Neural cell (in vitro differentiated cells): ENCODE results near the gene MB21D2.

Experiments used
- CTCF ChIP-seq: fragments of 450-650 bp; IDR thresholded peaks from 2 replicates; pipeline ENCODE4 v1.5.1; 2014; ENCODE audit warnings: antibody characterized with exemption, mild to moderate bottlenecking, moderate library complexity; ENCODE audit not compliant: poor library complexity, severe bottlenecking
- EP300 ChIP-seq: fragments of 450-650 bp; conservative IDR thresholded peaks from 2 replicates; pipeline ENCODE4 v1.6.1; 2014; ENCODE audit warnings: antibody characterized with exemption, mild to moderate bottlenecking, moderate library complexity; ENCODE audit not compliant: poor library complexity, severe bottlenecking
- EZH2 ChIP-seq: fragments of 200-600, 300-800 bp; shearing (Covaris generic), sonication (generic); IDR thresholded peaks from 2 replicates; pipeline ENCODE4 v1.6.1; 2014; ENCODE audit warnings: antibody characterized with exemption, low read length, borderline replicate concordance, mild to moderate bottlenecking; ENCODE audit not compliant: insufficient read depth, poor library complexity, severe bottlenecking
- MXI1 ChIP-seq: fragments of 450-650 bp; conservative IDR thresholded peaks from 2 replicates; pipeline ENCODE4 v1.6.1; 2014; ENCODE audit warnings: antibody characterized with exemption, mild to moderate bottlenecking; ENCODE audit not compliant: poor library complexity, severe bottlenecking
- POLR2AphosphoS5 ChIP-seq: IDR thresholded peaks from 2 replicates; pipeline ENCODE4 v1.6.1; 2012
- RAD21 ChIP-seq: fragments of 450-650 bp; conservative IDR thresholded peaks from 2 replicates; pipeline ENCODE4 v1.6.1; 2014; ENCODE audit warnings: antibody characterized with exemption, mild to moderate bottlenecking, moderate library complexity
- REST ChIP-seq: IDR thresholded peaks from 2 replicates; pipeline ENCODE4 v1.6.1; 2012; ENCODE audit warnings: borderline replicate concordance
- SMC3 ChIP-seq: fragments of 450-650 bp; conservative IDR thresholded peaks from 2 replicates; pipeline ENCODE4 v1.6.1; 2014; ENCODE audit warnings: antibody characterized with exemption, mild to moderate bottlenecking, moderate library complexity; ENCODE audit not compliant: poor library complexity
- TAF1 ChIP-seq: IDR thresholded peaks from 2 replicates; pipeline ENCODE4 v1.6.1; 2012; ENCODE audit warnings: low read depth

- no peak for TF ChIP-seq POLR2AphosphoS5
- no peak for TF ChIP-seq CTCF
- TF ChIP-seq EZH2, result no peak
- no peak for TF ChIP-seq REST
- TF ChIP-seq SMC3, result no peak
- TF ChIP-seq RAD21, result no peak
- TF ChIP-seq EP300, result no peak
- TF ChIP-seq MXI1, result no peak
- TF ChIP-seq TAF1, result no peak
Observed at GRCh38 chr3:192817053-192817452, 100.6 kb downstream of the MB21D2 start.
